Measurements from ENCODE around the gene CDC14B.
A peak's percentile ranks its signal among the peaks of the same experiment; 100 is the strongest.

CDC14B gene

DNA sequence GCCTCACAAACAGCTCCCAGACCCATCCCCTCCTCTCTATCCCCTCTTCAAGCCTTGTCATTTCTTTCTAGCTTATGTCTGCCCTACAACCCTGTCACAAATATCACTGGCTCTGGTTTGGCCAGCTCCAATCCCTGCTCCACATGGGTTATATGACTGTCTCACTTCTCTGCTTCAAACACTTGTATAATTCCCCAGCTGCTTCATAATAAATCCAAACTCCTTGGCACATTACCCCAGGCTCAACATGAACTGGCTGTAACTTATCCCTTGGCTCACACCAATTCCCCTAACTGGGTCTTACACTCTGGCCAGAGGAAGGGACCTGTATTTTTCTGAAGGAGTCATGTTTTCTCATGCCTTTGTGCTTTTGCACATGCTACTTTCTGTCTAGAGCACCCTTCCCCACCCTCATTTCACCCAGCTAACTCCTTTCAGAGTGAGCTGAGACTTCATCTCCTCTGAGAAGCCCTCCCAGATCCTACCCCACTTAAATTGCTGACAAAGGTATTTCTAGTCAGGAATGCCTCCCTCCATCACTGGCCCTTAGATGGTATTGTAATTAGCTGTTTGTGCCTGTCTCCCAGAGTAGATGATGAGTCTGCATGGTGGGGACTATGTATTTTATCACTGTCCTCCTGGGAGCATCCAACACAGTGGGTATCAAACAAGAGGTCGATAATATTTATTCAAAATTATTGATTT is 30.1 kb upstream of the CDC14B start:
- Histone ChIP-seq H3K4me2 (ENCODE audit: low read length, poor library complexity, severe bottlenecking) (no peak overlapping the region), H3K4me1 (ENCODE audit: control insufficient read depth, insufficient read depth, low read depth, low read length) (peaks cover 3% of the 10 kb centered on the region)
- no CpG with 5 or more reads among the region's 1 CpG for WGBS

DNA sequence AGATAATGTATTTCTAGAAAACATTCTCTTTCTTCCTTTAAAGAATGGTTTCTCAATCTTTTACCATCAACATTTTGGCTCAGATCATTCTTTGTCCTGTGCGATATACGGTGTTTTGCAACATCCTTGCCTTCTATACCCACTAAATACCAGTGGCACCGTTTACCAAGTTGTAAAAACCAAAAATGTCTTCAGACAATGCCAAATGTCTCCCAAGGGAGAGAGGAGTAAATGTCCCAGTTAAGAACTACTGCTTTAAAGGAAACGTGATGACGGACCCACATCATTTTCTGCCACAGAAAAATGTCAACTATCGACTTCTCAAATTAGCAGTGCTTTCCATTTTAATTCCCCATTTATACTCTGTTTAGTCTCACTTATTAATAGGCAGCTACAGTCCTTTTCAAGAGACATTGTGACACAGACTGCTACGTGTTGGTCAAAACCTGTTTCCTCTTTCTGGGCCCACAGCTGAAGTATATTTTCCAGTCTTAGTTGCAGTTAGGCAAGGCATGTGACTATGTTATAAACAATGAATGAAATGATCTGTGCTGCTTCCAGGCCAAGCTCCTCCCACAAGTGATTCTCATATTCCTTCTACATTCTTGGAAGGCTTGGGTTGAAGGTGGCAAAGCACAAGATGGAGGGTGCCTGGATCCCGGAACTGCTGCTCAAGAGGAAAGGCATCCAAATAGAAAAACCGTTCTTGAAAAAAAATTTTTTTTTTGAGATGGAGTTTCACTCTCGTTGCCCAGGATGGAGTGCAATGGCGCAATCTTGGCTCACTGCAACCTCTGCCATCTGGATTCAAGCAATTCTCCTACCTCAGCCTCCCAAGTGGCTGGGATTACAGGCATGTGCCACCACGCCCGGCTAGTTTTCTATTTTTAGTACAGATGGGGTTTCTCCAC is 26.7 kb upstream of the CDC14B start:
- Histone ChIP-seq H3K4ac (ENCODE audit: low read depth in 1 of 2, low read length in 2 of 2) (no peak overlapping the region), H3K27ac (ENCODE audit: low read length, poor library complexity, severe bottlenecking) (no peak overlapping the region), H3K4me2 (ENCODE audit: low read length, poor library complexity, severe bottlenecking) (no peak overlapping the region), H3K14ac (ENCODE audit: low read length in 2 of 2) (no peak overlapping the region), H3K9ac (ENCODE audit: low read length) (peak overlapping the region; percentile 81), H2BK12ac (ENCODE audit: low read length in 2 of 2) (no peak overlapping the region), H3K27me3 (ENCODE audit: control insufficient read depth in 1 of 2, insufficient read depth in 1 of 2, low read length in 2 of 2) (no peaks in the 10 kb centered on the region), H3K23ac (ENCODE audit: low read length in 2 of 2) (no peak overlapping the region), H4K91ac (ENCODE audit: low read length) (no peak overlapping the region), H2BK5ac (ENCODE audit: low read depth, low read length, poor library complexity, severe bottlenecking) (no peak overlapping the region), H2AK5ac (ENCODE audit: low read length, severe bottlenecking) (no peak overlapping the region), H3K4me1 (ENCODE audit: control insufficient read depth, insufficient read depth, low read depth, low read length) (peaks cover 3% of the 10 kb centered on the region), H2BK120ac (ENCODE audit: low read depth, low read length) (no peak overlapping the region), H2AFZ (ENCODE audit: low read depth, low read length) (no peak overlapping the region), H3K9me3 (ENCODE audit: control insufficient read depth, low read length) (no peaks in the 10 kb centered on the region), H3K4me3 (ENCODE audit: insufficient read depth in 1 of 2, low read depth in 1 of 2, low read length in 2 of 2) (peak overlapping the region in 1 of 2 experiments; percentile 41), H3K18ac (ENCODE audit: low read depth in 1 of 2, low read length in 2 of 2) (peak overlapping the region; percentile 19), H3K36me3 (ENCODE audit: control insufficient read depth in 1 of 2, insufficient read depth in 2 of 2, low read depth in 1 of 2, low read length in 2 of 2) (peaks cover 29 to 78% of the 10 kb centered on the region in 2 experiments), H4K8ac (ENCODE audit: low read length) (no peak overlapping the region), H3K79me1 (replicated peaks; ENCODE audit: low read length, poor library complexity, severe bottlenecking) (peaks cover 14% of the 10 kb centered on the region), H2BK15ac (ENCODE audit: low read depth, poor library complexity, severe bottlenecking) (no peak overlapping the region)
- peak; percentile 87 for DNase-seq
- 93% methylated on average over 13 of the region's 13 CpGs for WGBS

More for the DNA sequence above, 30.1 kb upstream of the CDC14B start:
- no peaks in the 10 kb centered on the region for H3K27me3 ChIP-seq (ENCODE audit: control insufficient read depth in 1 of 2, insufficient read depth in 1 of 2, low read length in 2 of 2)
- H2BK5ac ChIP-seq (ENCODE audit: low read depth, low read length, poor library complexity, severe bottlenecking): no peak overlapping the region
- no peak for DNase-seq
- H3K27ac ChIP-seq (ENCODE audit: low read length, poor library complexity, severe bottlenecking): no peak overlapping the region
- H3K9ac ChIP-seq (ENCODE audit: low read length): peak overlapping the region; percentile 68
- H3K9me3 ChIP-seq (ENCODE audit: control insufficient read depth, low read length): no peaks in the 10 kb centered on the region
- no peak overlapping the region for H3K18ac ChIP-seq (ENCODE audit: low read depth in 1 of 2, low read length in 2 of 2)
- no peak overlapping the region for H2BK15ac ChIP-seq (ENCODE audit: low read depth, poor library complexity, severe bottlenecking)
- peaks cover 13% of the 10 kb centered on the region for H3K79me1 ChIP-seq (replicated peaks; ENCODE audit: low read length, poor library complexity, severe bottlenecking)
- H3K36me3 ChIP-seq (ENCODE audit: control insufficient read depth in 1 of 2, insufficient read depth in 2 of 2, low read depth in 1 of 2, low read length in 2 of 2): peaks cover 25 to 64% of the 10 kb centered on the region in 2 experiments
- H3K4ac ChIP-seq (ENCODE audit: low read depth in 1 of 2, low read length in 2 of 2): no peak overlapping the region
- H3K4me3 ChIP-seq (ENCODE audit: insufficient read depth in 1 of 2, low read depth in 1 of 2, low read length in 2 of 2): no peak overlapping the region
- H2AK5ac ChIP-seq (ENCODE audit: low read length, severe bottlenecking): no peak overlapping the region
- H2AFZ ChIP-seq (ENCODE audit: low read depth, low read length): no peak overlapping the region
- H2BK12ac ChIP-seq (ENCODE audit: low read length in 2 of 2): no peak overlapping the region
- peak overlapping the region; percentile 13 for H4K8ac ChIP-seq (ENCODE audit: low read length)
- no peak overlapping the region for H3K23ac ChIP-seq (ENCODE audit: low read length in 2 of 2)
- no peak overlapping the region for H3K14ac ChIP-seq (ENCODE audit: low read length in 2 of 2)
- no peak overlapping the region for H2BK120ac ChIP-seq (ENCODE audit: low read depth, low read length)
- H4K91ac ChIP-seq (ENCODE audit: low read length): no peak overlapping the region

DNA sequence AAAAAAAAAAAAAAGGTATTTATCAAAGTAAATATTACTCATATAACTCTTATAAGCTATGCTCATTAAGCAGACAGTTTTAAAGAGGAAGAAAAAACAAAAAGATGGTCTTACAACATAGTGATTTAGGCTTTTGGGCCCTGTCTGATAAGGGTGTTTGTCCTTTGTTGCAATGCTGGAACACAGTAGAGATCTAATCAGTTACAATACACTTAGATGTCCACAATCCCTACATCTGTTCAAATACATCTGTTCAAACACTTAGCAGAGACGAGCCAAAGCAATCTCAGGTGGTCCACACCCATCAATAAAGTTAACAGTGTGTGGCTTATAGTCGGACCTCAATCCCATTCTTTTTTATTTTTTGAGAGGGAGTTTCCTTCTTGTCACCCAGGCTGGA is 24.5 kb upstream of the CDC14B start:
- no peaks in the 10 kb centered on the region for H3K27me3 ChIP-seq (ENCODE audit: control insufficient read depth in 1 of 2, insufficient read depth in 1 of 2, low read length in 2 of 2)
- WGBS: 93% methylated on average over 2 of the region's 2 CpGs
- peaks cover 9% of the 10 kb centered on the region for H3K79me1 ChIP-seq (replicated peaks; ENCODE audit: low read length, poor library complexity, severe bottlenecking)
- H3K4ac ChIP-seq (ENCODE audit: low read depth in 1 of 2, low read length in 2 of 2): no peak overlapping the region
- DNase-seq: no peak
- no peak overlapping the region for H4K8ac ChIP-seq (ENCODE audit: low read length)
- no peak overlapping the region for H3K14ac ChIP-seq (ENCODE audit: low read length in 2 of 2)
- H2AK5ac ChIP-seq (ENCODE audit: low read length, severe bottlenecking): no peak overlapping the region
- peaks cover 24 to 67% of the 10 kb centered on the region in 2 experiments for H3K36me3 ChIP-seq (ENCODE audit: control insufficient read depth in 1 of 2, insufficient read depth in 2 of 2, low read depth in 1 of 2, low read length in 2 of 2)
- H3K4me1 ChIP-seq (ENCODE audit: control insufficient read depth, insufficient read depth, low read depth, low read length): peaks cover 3% of the 10 kb centered on the region
- H2BK120ac ChIP-seq (ENCODE audit: low read depth, low read length): no peak overlapping the region
- H3K9me3 ChIP-seq (ENCODE audit: control insufficient read depth, low read length): no peaks in the 10 kb centered on the region
- no peak overlapping the region for H3K4me3 ChIP-seq (ENCODE audit: insufficient read depth in 1 of 2, low read depth in 1 of 2, low read length in 2 of 2)
- no peak overlapping the region for H3K18ac ChIP-seq (ENCODE audit: low read depth in 1 of 2, low read length in 2 of 2)
- H3K27ac ChIP-seq (ENCODE audit: low read length, poor library complexity, severe bottlenecking): no peak overlapping the region
- no peak overlapping the region for H2BK5ac ChIP-seq (ENCODE audit: low read depth, low read length, poor library complexity, severe bottlenecking)
- H3K4me2 ChIP-seq (ENCODE audit: low read length, poor library complexity, severe bottlenecking): no peak overlapping the region
- H2BK15ac ChIP-seq (ENCODE audit: low read depth, poor library complexity, severe bottlenecking): no peak overlapping the region
- no peak overlapping the region for H3K23ac ChIP-seq (ENCODE audit: low read length in 2 of 2)
- no peak overlapping the region for H4K91ac ChIP-seq (ENCODE audit: low read length)
- no peak overlapping the region for H3K9ac ChIP-seq (ENCODE audit: low read length)
- no peak overlapping the region for H2AFZ ChIP-seq (ENCODE audit: low read depth, low read length)
- H2BK12ac ChIP-seq (ENCODE audit: low read length in 2 of 2): no peak overlapping the region

DNA sequence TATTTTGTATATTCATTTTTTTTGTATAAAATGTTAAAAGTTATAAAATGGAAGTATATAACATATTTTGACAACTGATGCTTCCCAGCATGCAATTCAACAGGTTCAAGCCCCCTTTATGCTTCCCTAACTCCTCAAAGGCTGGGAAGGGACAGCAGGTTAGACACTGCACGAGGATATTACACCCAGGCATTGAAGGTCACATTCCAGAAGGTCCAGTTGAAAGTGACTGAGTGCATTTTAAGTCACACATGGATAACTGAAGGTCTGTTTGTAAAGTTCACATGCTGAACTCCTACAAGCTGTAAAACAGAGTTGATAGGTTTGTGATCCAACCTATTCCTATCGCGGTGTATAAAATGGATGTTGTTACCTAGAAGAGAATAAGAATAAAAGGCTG is 21.9 kb upstream of the CDC14B start:
- Histone ChIP-seq H2BK12ac (ENCODE audit: low read length in 2 of 2) (no peak overlapping the region), H2BK15ac (ENCODE audit: low read depth, poor library complexity, severe bottlenecking) (no peak overlapping the region), H4K91ac (ENCODE audit: low read length) (no peak overlapping the region), H3K18ac (ENCODE audit: low read depth in 1 of 2, low read length in 2 of 2) (no peak overlapping the region), H3K9me3 (ENCODE audit: control insufficient read depth, low read length) (no peaks in the 10 kb centered on the region), H3K27ac (ENCODE audit: low read length, poor library complexity, severe bottlenecking) (no peak overlapping the region), H3K23ac (ENCODE audit: low read length in 2 of 2) (no peak overlapping the region), H3K4me3 (ENCODE audit: insufficient read depth in 1 of 2, low read depth in 1 of 2, low read length in 2 of 2) (no peak overlapping the region), H3K9ac (ENCODE audit: low read length) (no peak overlapping the region), H2BK120ac (ENCODE audit: low read depth, low read length) (no peak overlapping the region), H2AFZ (ENCODE audit: low read depth, low read length) (no peak overlapping the region), H2BK5ac (ENCODE audit: low read depth, low read length, poor library complexity, severe bottlenecking) (no peak overlapping the region), H2AK5ac (ENCODE audit: low read length, severe bottlenecking) (no peak overlapping the region), H3K4ac (ENCODE audit: low read depth in 1 of 2, low read length in 2 of 2) (no peak overlapping the region), H3K4me1 (ENCODE audit: control insufficient read depth, insufficient read depth, low read depth, low read length) (no peaks in the 10 kb centered on the region), H3K79me1 (replicated peaks; ENCODE audit: low read length, poor library complexity, severe bottlenecking) (peaks cover 7% of the 10 kb centered on the region), H4K8ac (ENCODE audit: low read length) (no peak overlapping the region), H3K4me2 (ENCODE audit: low read length, poor library complexity, severe bottlenecking) (no peak overlapping the region), H3K14ac (ENCODE audit: low read length in 2 of 2) (no peak overlapping the region), H3K36me3 (ENCODE audit: control insufficient read depth in 1 of 2, insufficient read depth in 2 of 2, low read depth in 1 of 2, low read length in 2 of 2) (peaks cover 15 to 47% of the 10 kb centered on the region in 2 experiments), H3K27me3 (ENCODE audit: control insufficient read depth in 1 of 2, insufficient read depth in 1 of 2, low read length in 2 of 2) (no peaks in the 10 kb centered on the region)
- no peak for DNase-seq
- 100% methylated on average over 1 of the region's 3 CpGs for WGBS
